Osteocyte (in vitro differentiated cells): ENCODE measurements around the gene PKNOX1. TPM values are rescaled to one million over a fixed set of nuclear protein-coding genes. Genes with fewer than 3 reads are reported as not detected.

Experiments
- DNase-seq: peaks from one replicate; pipeline ENCODE4 v3.0.0; 2021; ENCODE audit warnings: mixed read lengths; ENCODE audit not compliant: unreplicated experiment; ENCODE audit errors: extremely low spot score
- H3K27ac Mint-ChIP-seq: one replicate; pipeline ENCODE4 v1.8.0; 2021; ENCODE audit warnings: mild to moderate bottlenecking, mixed read lengths; ENCODE audit not compliant: unreplicated experiment
- H3K27me3 Mint-ChIP-seq: one replicate; pipeline ENCODE4 v1.8.0; 2021; ENCODE audit warnings: mixed read lengths; ENCODE audit not compliant: unreplicated experiment
- H3K36me3 Mint-ChIP-seq: one replicate; pipeline ENCODE4 v1.8.0; 2021; ENCODE audit warnings: mixed read lengths; ENCODE audit not compliant: unreplicated experiment
- H3K4me1 Mint-ChIP-seq: one replicate; pipeline ENCODE4 v1.8.0; 2021; ENCODE audit warnings: mixed read lengths; ENCODE audit not compliant: unreplicated experiment
- H3K4me3 Mint-ChIP-seq: one replicate; pipeline ENCODE4 v1.8.0; 2021; ENCODE audit warnings: mild to moderate bottlenecking, moderate library complexity, mixed read lengths; ENCODE audit not compliant: unreplicated experiment
- H3K9me3 Mint-ChIP-seq: one replicate; pipeline ENCODE4 v1.8.0; 2021; ENCODE audit warnings: mixed read lengths; ENCODE audit not compliant: unreplicated experiment
- CTCF ChIP-seq: fragments of 200-600 bp; sonication (generic); IDR thresholded peaks from 2 replicates; pipeline ENCODE4 v1.5.0; 2021; ENCODE audit warnings: antibody characterized with exemption, mild to moderate bottlenecking, moderate library complexity
- total RNA-seq: library from RNA; stranded (reverse); gene quantifications from 2 replicates; pipeline ENCODE4 v1.2.1, GENCODE V29; 2021

Gene PKNOX1
- total RNA-seq, 1 donor from 2014 or later: 14.2 TPM

GRCh38 chr21:43012596-43012995 is 38.2 kb downstream of the PKNOX1 start:
- H3K9me3 Mint-ChIP-seq: no peaks in the 10 kb centered on the region
- no peak overlapping the region for H3K4me3 Mint-ChIP-seq
- peaks cover 27% of the 10 kb centered on the region for H3K36me3 Mint-ChIP-seq
- no peak for TF ChIP-seq CTCF
- no peak overlapping the region for H3K27ac Mint-ChIP-seq
- DNase-seq: no peak
- H3K27me3 Mint-ChIP-seq: no peaks in the 10 kb centered on the region
- no peaks in the 10 kb centered on the region for H3K4me1 Mint-ChIP-seq

GRCh38 chr21:43015906-43016540 is 41.7 kb downstream of the PKNOX1 start:
- DNase-seq: no peak
- no peak for TF ChIP-seq CTCF
- H3K9me3 Mint-ChIP-seq: no peaks in the 10 kb centered on the region
- no peak overlapping the region for H3K4me3 Mint-ChIP-seq
- no peak overlapping the region for H3K27ac Mint-ChIP-seq
- no peaks in the 10 kb centered on the region for H3K4me1 Mint-ChIP-seq
- peaks cover 23% of the 10 kb centered on the region for H3K36me3 Mint-ChIP-seq
- H3K27me3 Mint-ChIP-seq: no peaks in the 10 kb centered on the region

GRCh38 chr21:43016728-43017127 is 42.4 kb downstream of the PKNOX1 start:
- no peaks in the 10 kb centered on the region for H3K4me1 Mint-ChIP-seq
- no peaks in the 10 kb centered on the region for H3K27me3 Mint-ChIP-seq
- H3K27ac Mint-ChIP-seq: no peak overlapping the region
- DNase-seq: no peak
- no peak for TF ChIP-seq CTCF
- no peaks in the 10 kb centered on the region for H3K9me3 Mint-ChIP-seq
- no peak overlapping the region for H3K4me3 Mint-ChIP-seq
- H3K36me3 Mint-ChIP-seq: peaks cover 23% of the 10 kb centered on the region

- no peak for TF ChIP-seq CTCF
- Mint-ChIP-seq H3K4me3 (no peak overlapping the region), H3K4me1 (no peaks in the 10 kb centered on the region), H3K36me3 (peaks cover 25% of the 10 kb centered on the region), H3K9me3 (no peaks in the 10 kb centered on the region), H3K27ac (no peak overlapping the region), H3K27me3 (no peaks in the 10 kb centered on the region)
- no peak for DNase-seq
These were observed 44.2 kb downstream of the PKNOX1 start for GRCh38 chr21:43018519-43018918.

- Mint-ChIP-seq H3K36me3 (peaks cover 19% of the 10 kb centered on the region), H3K9me3 (no peaks in the 10 kb centered on the region), H3K27me3 (no peaks in the 10 kb centered on the region), H3K27ac (no peak overlapping the region), H3K4me1 (peaks cover under 1% of the 10 kb centered on the region), H3K4me3 (no peak overlapping the region)
- TF ChIP-seq CTCF: no peak
- DNase-seq: no peak
These were observed 45.8 kb downstream of the PKNOX1 start for GRCh38 chr21:43020177-43020576.
